ENCODE measurements around the gene HEBP2.

HEBP2 gene

GRCh38 chr6:138377844-138378243 lies 26.2 kb upstream of the HEBP2 start, which contains the start of gene SMIM28:
Gene SMIM28, plus strand, starts transcription at chr6:138377905. Its CDS starts 168 bp downstream, at chr6:138378073.
- Histone ChIP-seq H3K9ac (ENCODE audit: low read length) (no peak within 1 kb of the TSS), H3K9me3 (ENCODE audit: control insufficient read depth, insufficient read depth, low read depth, low read length) (no peaks in the 10 kb centered on the region), H3K36me3 (ENCODE audit: control insufficient read depth, insufficient read depth, low read length) (no peaks in the 10 kb centered on the region), H3K4me1 (ENCODE audit: control insufficient read depth, insufficient read depth, low read length) (peaks cover 19% of the 10 kb centered on the region), H3K4me3 (ENCODE audit: low read depth, low read length) (no peak within 1 kb of the TSS), H3K27ac (ENCODE audit: low read depth, low read length) (peak within 1 kb of the TSS; percentile 0; the same call in 1 of the 2 replicates), H3K27me3 (ENCODE audit: control insufficient read depth, insufficient read depth, low read length) (no peaks in the 10 kb centered on the region)

GRCh38 chr6:138378463-138378862 lies 25.6 kb upstream of the HEBP2 start:
- peaks cover 20% of the 10 kb centered on the region for H3K4me1 ChIP-seq (ENCODE audit: control insufficient read depth, insufficient read depth, low read length)
- H3K36me3 ChIP-seq (ENCODE audit: control insufficient read depth, insufficient read depth, low read length), result no peaks in the 10 kb centered on the region
- no peaks in the 10 kb centered on the region for H3K27me3 ChIP-seq (ENCODE audit: control insufficient read depth, insufficient read depth, low read length)
- H3K9ac ChIP-seq (ENCODE audit: low read length), result no peak overlapping the region
- peak overlapping the region; percentile 0; the same call in 1 of the 2 replicates for H3K27ac ChIP-seq (ENCODE audit: low read depth, low read length)
- H3K4me3 ChIP-seq (ENCODE audit: low read depth, low read length), result no peak overlapping the region
- H3K9me3 ChIP-seq (ENCODE audit: control insufficient read depth, insufficient read depth, low read depth, low read length), result no peaks in the 10 kb centered on the region

DNA sequence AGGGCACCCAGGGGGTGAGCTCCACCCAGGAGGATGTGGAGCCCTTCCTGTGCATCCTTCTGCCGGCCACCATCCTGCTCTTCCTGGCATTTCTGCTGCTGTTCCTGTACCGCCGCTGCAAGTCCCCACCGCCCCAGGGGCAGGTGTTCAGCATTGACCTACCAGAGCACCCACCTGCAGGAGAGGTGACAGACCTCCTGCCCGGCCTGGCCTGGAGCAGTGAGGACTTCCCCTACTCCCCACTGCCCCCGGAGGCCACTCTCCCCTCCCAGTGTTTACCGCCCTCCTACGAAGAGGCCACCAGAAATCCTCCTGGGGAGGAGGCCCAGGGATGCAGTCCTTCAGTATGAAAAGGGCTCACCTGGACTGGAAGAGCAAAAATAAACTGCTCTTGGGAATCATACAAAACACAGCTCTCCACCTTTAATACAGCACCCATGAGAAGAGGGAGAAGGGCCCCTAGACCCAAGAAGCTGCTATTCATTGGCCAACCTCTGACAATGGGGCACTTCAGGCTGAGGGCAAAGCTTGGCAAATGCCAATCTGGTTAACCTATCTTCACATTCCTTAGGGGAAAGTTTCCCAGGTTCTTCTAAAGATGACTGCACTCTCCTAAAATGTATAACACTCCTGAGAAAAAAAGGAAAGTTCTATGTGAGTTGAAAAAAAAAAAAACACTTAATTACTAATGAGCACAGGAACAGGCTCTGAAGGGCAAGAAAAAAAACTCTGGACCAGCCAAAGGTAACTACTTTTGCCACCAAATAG lies 21.3 kb upstream of the HEBP2 start:
- H3K9ac ChIP-seq (ENCODE audit: low read length), result no peak overlapping the region
- no peaks in the 10 kb centered on the region for H3K9me3 ChIP-seq (ENCODE audit: control insufficient read depth, insufficient read depth, low read depth, low read length)
- peaks cover 21% of the 10 kb centered on the region for H3K4me1 ChIP-seq (ENCODE audit: control insufficient read depth, insufficient read depth, low read length)
- H3K27ac ChIP-seq (ENCODE audit: low read depth, low read length), result no peak overlapping the region
- no peaks in the 10 kb centered on the region for H3K36me3 ChIP-seq (ENCODE audit: control insufficient read depth, insufficient read depth, low read length)
- H3K4me3 ChIP-seq (ENCODE audit: low read depth, low read length), result no peak overlapping the region
- no peaks in the 10 kb centered on the region for H3K27me3 ChIP-seq (ENCODE audit: control insufficient read depth, insufficient read depth, low read length)

DNA sequence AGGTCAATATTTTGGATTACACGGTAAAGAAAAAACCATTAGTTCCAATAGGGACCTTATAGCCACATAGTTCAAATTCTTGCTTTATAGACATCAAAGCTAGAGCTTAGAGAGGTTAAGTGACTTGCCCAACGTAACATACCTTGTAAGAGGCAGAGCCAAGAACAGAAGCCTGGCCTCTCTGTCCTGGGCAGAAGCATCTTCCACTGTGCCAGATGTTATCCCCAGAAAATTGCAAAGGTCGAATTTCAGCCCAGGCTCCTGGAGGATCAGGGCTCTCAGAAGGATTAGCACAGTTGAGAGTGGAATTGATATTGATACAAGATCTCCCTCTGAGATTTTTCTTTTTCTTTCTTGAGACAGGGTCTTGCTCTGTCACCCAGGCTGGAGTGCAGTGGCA lies 20.2 kb upstream of the HEBP2 start:
- H3K27ac ChIP-seq (ENCODE audit: low read depth, low read length), result no peak overlapping the region
- H3K4me1 ChIP-seq (ENCODE audit: control insufficient read depth, insufficient read depth, low read length), result peaks cover 15% of the 10 kb centered on the region
- H3K9me3 ChIP-seq (ENCODE audit: control insufficient read depth, insufficient read depth, low read depth, low read length), result no peaks in the 10 kb centered on the region
- H3K9ac ChIP-seq (ENCODE audit: low read length), result no peak overlapping the region
- no peaks in the 10 kb centered on the region for H3K27me3 ChIP-seq (ENCODE audit: control insufficient read depth, insufficient read depth, low read length)
- H3K4me3 ChIP-seq (ENCODE audit: low read depth, low read length), result no peak overlapping the region
- H3K36me3 ChIP-seq (ENCODE audit: control insufficient read depth, insufficient read depth, low read length), result no peaks in the 10 kb centered on the region

DNA sequence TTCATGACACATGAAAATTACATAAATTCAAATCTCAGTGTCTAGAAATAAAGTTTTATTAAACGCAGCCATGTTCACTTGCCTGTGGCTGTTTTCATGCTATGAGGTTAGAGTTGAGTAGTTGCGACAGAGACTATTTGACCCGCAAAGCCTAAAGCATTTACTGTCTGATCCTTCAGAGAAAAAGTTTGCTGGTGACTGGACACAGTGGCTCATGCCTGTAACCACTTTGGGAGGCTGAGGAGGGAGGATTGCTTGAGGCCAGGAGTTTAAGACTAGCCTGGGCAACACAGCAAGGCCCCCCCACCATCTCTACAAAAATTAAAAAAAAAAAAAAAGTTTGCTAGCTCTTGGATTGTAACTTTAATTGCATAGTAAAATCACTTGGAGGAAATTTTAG lies 17.1 kb upstream of the HEBP2 start:
- Histone ChIP-seq H3K9ac (ENCODE audit: low read length) (no peak overlapping the region), H3K4me1 (ENCODE audit: control insufficient read depth, insufficient read depth, low read length) (peaks cover 12% of the 10 kb centered on the region), H3K36me3 (ENCODE audit: control insufficient read depth, insufficient read depth, low read length) (no peaks in the 10 kb centered on the region), H3K27ac (ENCODE audit: low read depth, low read length) (no peak overlapping the region), H3K27me3 (ENCODE audit: control insufficient read depth, insufficient read depth, low read length) (no peaks in the 10 kb centered on the region), H3K4me3 (ENCODE audit: low read depth, low read length) (no peak overlapping the region), H3K9me3 (ENCODE audit: control insufficient read depth, insufficient read depth, low read depth, low read length) (no peaks in the 10 kb centered on the region)

- Histone ChIP-seq H3K27me3 (ENCODE audit: control insufficient read depth, insufficient read depth, low read length) (no peaks in the 10 kb centered on the region), H3K9ac (ENCODE audit: low read length) (no peak overlapping the region), H3K36me3 (ENCODE audit: control insufficient read depth, insufficient read depth, low read length) (no peaks in the 10 kb centered on the region), H3K4me1 (ENCODE audit: control insufficient read depth, insufficient read depth, low read length) (peaks cover 10% of the 10 kb centered on the region), H3K4me3 (ENCODE audit: low read depth, low read length) (no peak overlapping the region), H3K27ac (ENCODE audit: low read depth, low read length) (no peak overlapping the region), H3K9me3 (ENCODE audit: control insufficient read depth, insufficient read depth, low read depth, low read length) (no peaks in the 10 kb centered on the region)
Measured at GRCh38 chr6:138387577-138388368, 16.2 kb upstream of the HEBP2 start.

- H3K9ac ChIP-seq (ENCODE audit: low read length), result no peak overlapping the region
- no peak overlapping the region for H3K4me3 ChIP-seq (ENCODE audit: low read depth, low read length)
- H3K4me1 ChIP-seq (ENCODE audit: control insufficient read depth, insufficient read depth, low read length), result peaks cover 5% of the 10 kb centered on the region
- H3K27ac ChIP-seq (ENCODE audit: low read depth, low read length), result no peak overlapping the region
- H3K27me3 ChIP-seq (ENCODE audit: control insufficient read depth, insufficient read depth, low read length), result no peaks in the 10 kb centered on the region
- H3K9me3 ChIP-seq (ENCODE audit: control insufficient read depth, insufficient read depth, low read depth, low read length), result no peaks in the 10 kb centered on the region
- H3K36me3 ChIP-seq (ENCODE audit: control insufficient read depth, insufficient read depth, low read length), result no peaks in the 10 kb centered on the region
Measured at GRCh38 chr6:138389551-138389950, 14.5 kb upstream of the HEBP2 start.

- Histone ChIP-seq H3K4me3 (ENCODE audit: low read depth, low read length) (no peak overlapping the region), H3K27ac (ENCODE audit: low read depth, low read length) (no peak overlapping the region)
Measured at GRCh38 chr6:138393871-138394783, 9.9 kb upstream of the HEBP2 start.

DNA sequence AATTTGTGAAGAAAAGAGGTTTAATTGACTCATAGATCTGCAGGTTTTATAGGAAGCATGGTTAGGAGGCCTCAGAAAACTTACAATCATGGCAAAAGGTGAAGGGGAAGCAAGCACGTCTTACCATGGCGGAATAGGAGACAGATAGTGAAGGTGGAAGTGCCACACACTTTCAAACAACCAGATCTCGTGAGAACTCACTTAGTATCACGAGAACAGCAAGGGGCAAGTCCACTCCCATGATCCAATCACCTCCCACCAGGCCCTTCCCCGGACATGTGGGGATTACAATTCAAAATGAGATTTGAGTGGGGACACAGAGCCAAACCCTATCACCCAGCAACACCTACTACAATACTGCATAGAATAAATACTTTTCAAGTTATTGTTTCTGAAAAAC lies 7.3 kb upstream of the HEBP2 start:
- Histone ChIP-seq H3K9me3 (ENCODE audit: control insufficient read depth, insufficient read depth, low read depth, low read length) (no peaks in the 10 kb centered on the region), H3K4me1 (ENCODE audit: control insufficient read depth, insufficient read depth, low read length) (no peaks in the 10 kb centered on the region), H3K9ac (ENCODE audit: low read length) (no peak overlapping the region), H3K36me3 (ENCODE audit: control insufficient read depth, insufficient read depth, low read length) (no peaks in the 10 kb centered on the region), H3K27ac (ENCODE audit: low read depth, low read length) (no peak overlapping the region), H3K4me3 (ENCODE audit: low read depth, low read length) (no peak overlapping the region), H3K27me3 (ENCODE audit: control insufficient read depth, insufficient read depth, low read length) (no peaks in the 10 kb centered on the region)

More at GRCh38 chr6:138393871-138394783, 9.9 kb upstream of the HEBP2 start:
- no peaks in the 10 kb centered on the region for H3K27me3 ChIP-seq (ENCODE audit: control insufficient read depth, insufficient read depth, low read length)
- no peaks in the 10 kb centered on the region for H3K4me1 ChIP-seq (ENCODE audit: control insufficient read depth, insufficient read depth, low read length)
- no peaks in the 10 kb centered on the region for H3K9me3 ChIP-seq (ENCODE audit: control insufficient read depth, insufficient read depth, low read depth, low read length)
- H3K9ac ChIP-seq (ENCODE audit: low read length), result no peak overlapping the region
- H3K36me3 ChIP-seq (ENCODE audit: control insufficient read depth, insufficient read depth, low read length), result no peaks in the 10 kb centered on the region

GRCh38 chr6:138397128-138398122 lies 6.6 kb upstream of the HEBP2 start:
- H3K9me3 ChIP-seq (ENCODE audit: control insufficient read depth, insufficient read depth, low read depth, low read length), result no peaks in the 10 kb centered on the region
- no peak overlapping the region for H3K4me3 ChIP-seq (ENCODE audit: low read depth, low read length)
- no peak overlapping the region for H3K9ac ChIP-seq (ENCODE audit: low read length)
- H3K27ac ChIP-seq (ENCODE audit: low read depth, low read length), result no peak overlapping the region
- no peaks in the 10 kb centered on the region for H3K27me3 ChIP-seq (ENCODE audit: control insufficient read depth, insufficient read depth, low read length)
- no peaks in the 10 kb centered on the region for H3K36me3 ChIP-seq (ENCODE audit: control insufficient read depth, insufficient read depth, low read length)
- H3K4me1 ChIP-seq (ENCODE audit: control insufficient read depth, insufficient read depth, low read length), result peaks cover 2% of the 10 kb centered on the region; the same call in 1 of the 2 replicates

Data from HUES6 (cell line).